GM12878 (cell line): ENCODE results near the gene ADCY5. TPM values are rescaled to one million over a fixed set of nuclear protein-coding genes. Genes with fewer than 3 reads are reported as not detected.

Source experiments
- ATAC-seq: fragments of 200-7000 bp; cut with Tn5 transposase; 3 replicates; pipeline ENCODE4 v1.9.1; 2020; ENCODE audit warnings: mild to moderate bottlenecking, moderate library complexity
- BruUV-seq: library from RNA; stranded (reverse); fragments of 400-500 nt; replicated peaks from 2 replicates; lab custom pipeline; 2021; lab: Mats Ljungman, UMichigan
- CTCF ChIA-PET: fragments of 300-600 bp; sonication (Branson Sonifier 250); formaldehyde crosslinking; extraction: SDS; loops from one replicate; lab custom pipeline; 2021; ENCODE audit warnings: inconsistent platforms; lab: Yijun Ruan, JAX
- POLR2A ChIA-PET: fragments of 350-600 bp; formaldehyde crosslinking; extraction: SDS; loops from one replicate; lab custom pipeline; 2021; ENCODE audit warnings: inconsistent platforms; lab: Charles Lee
- RAD21 ChIA-PET: fragments of 300-600 bp; sonication (Branson Sonifier 250); formaldehyde crosslinking; loops from one replicate; lab custom pipeline; 2023; ENCODE audit warnings: antibody characterized with exemption; ENCODE audit not compliant: unreplicated experiment; lab: Charles Lee
- SMC1A ChIA-PET: fragments of 300-600 bp; sonication (Branson Sonifier 250); formaldehyde crosslinking; loops from one replicate; lab custom pipeline; 2023; ENCODE audit not compliant: unreplicated experiment, uncharacterized antibody; lab: Charles Lee
- DNase-seq: peaks from one replicate; pipeline ENCODE4 v3.0.0-alpha.2; 2011; ENCODE audit warnings: low read depth, low spot score
- FAIRE-seq: peaks from 3 replicates; lab custom pipeline; 2011; peaks lifted over from hg19 to GRCh38; lab: Jason Lieb, UNC
- H2AFZ ChIP-seq: 2 replicates; pipeline ENCODE4 v1.6.0; 2011; ENCODE audit warnings: low read depth, low read length, control low read depth; ENCODE audit not compliant: control insufficient read depth
- H3K27ac ChIP-seq: 2 replicates; pipeline ENCODE4 v1.5.1; 2011; ENCODE audit warnings: control low read depth; ENCODE audit not compliant: control insufficient read depth, insufficient read depth
- H3K27me3 ChIP-seq, 2 experiments: replicated peaks in 1 of 2; 2 replicates each; pipeline versions ENCODE4 v1.6.0 to v1.6.1; 2011; ENCODE audit warnings: low read length in 1 of 2; ENCODE audit not compliant: control insufficient read depth in 2 of 2, insufficient read depth in 2 of 2
- H3K36me3 ChIP-seq, 2 experiments: 2 replicates each; pipeline ENCODE4 v1.5.1; 2011; ENCODE audit warnings: low read length in 1 of 2; ENCODE audit not compliant: control insufficient read depth in 2 of 2, insufficient read depth in 2 of 2
- H3K4me1 ChIP-seq: 2 replicates; pipeline ENCODE4 v1.6.1; 2011; ENCODE audit warnings: mild to moderate bottlenecking, low read length, moderate library complexity, mixed read lengths; ENCODE audit not compliant: control insufficient read depth, insufficient read depth
- H3K4me2 ChIP-seq: 2 replicates; pipeline ENCODE4 v1.6.0; 2011; ENCODE audit warnings: control low read depth; ENCODE audit not compliant: control insufficient read depth, insufficient read depth
- H3K4me3 ChIP-seq: fragments of 200-600 bp; sonication (generic); 2 replicates; pipeline ENCODE4 v1.5.1; 2016
- H3K79me2 ChIP-seq: 2 replicates; pipeline ENCODE4 v1.6.0; 2011; ENCODE audit warnings: low read length; ENCODE audit not compliant: control insufficient read depth, insufficient read depth
- H3K9ac ChIP-seq: 2 replicates; pipeline ENCODE4 v1.8.0; 2011; ENCODE audit warnings: low read length, control low read depth, mixed read lengths; ENCODE audit not compliant: control insufficient read depth, insufficient read depth
- H3K9me3 ChIP-seq: replicated peaks from 3 replicates; pipeline ENCODE4 v1.5.1; 2011; ENCODE audit warnings: mild to moderate bottlenecking, low read length; ENCODE audit not compliant: control insufficient read depth, insufficient read depth
- H4K20me1 ChIP-seq: 2 replicates; pipeline ENCODE4 v1.6.0; 2011; ENCODE audit not compliant: control insufficient read depth, insufficient read depth
- CHD4 ChIP-seq: fragments of 200-600 bp; sonication (generic); IDR thresholded peaks from 2 replicates; pipeline ENCODE4 v1.6.1; 2016; ENCODE audit warnings: mild to moderate bottlenecking
- DPF2 ChIP-seq: fragments of 450-650 bp; IDR thresholded peaks from 2 replicates; pipeline ENCODE4 v1.6.1; 2017; ENCODE audit warnings: mild to moderate bottlenecking
- EGR1 ChIP-seq, 2 experiments: IDR thresholded peaks; 1 replicate in 1 of 2; 2 replicates in 1 of 2; pipeline ENCODE4 v1.6.1; 2011 to 2012; ENCODE audit warnings: low read depth in 2 of 2, low read length in 2 of 2, borderline replicate concordance in 1 of 2, mild to moderate bottlenecking in 1 of 2, moderate library complexity in 1 of 2
- HDGF ChIP-seq: fragments of 450-650 bp; IDR thresholded peaks from 2 replicates; pipeline ENCODE4 v1.6.1; 2016; ENCODE audit warnings: antibody characterized with exemption
- JUND ChIP-seq: IDR thresholded peaks from 2 replicates; pipeline ENCODE4 v1.6.1; 2012; ENCODE audit warnings: low read depth, mild to moderate bottlenecking, low read length, improper control_type of control experiment, moderate library complexity
- KAT2A ChIP-seq: conservative IDR thresholded peaks from 2 replicates; pipeline ENCODE4 v1.6.1; 2011; ENCODE audit warnings: low read depth, low read length; ENCODE audit not compliant: control insufficient read depth
- KLF5 ChIP-seq: fragments of 450-650 bp; IDR thresholded peaks from 2 replicates; pipeline ENCODE4 v1.6.1; 2014; ENCODE audit warnings: mild to moderate bottlenecking; ENCODE audit not compliant: partially characterized antibody
- NR2F1 ChIP-seq: fragments of 450-650 bp; conservative IDR thresholded peaks from 2 replicates; pipeline ENCODE4 v1.6.1; 2017; ENCODE audit warnings: mild to moderate bottlenecking
- POLR2AphosphoS5 ChIP-seq: IDR thresholded peaks from 2 replicates; pipeline ENCODE4 v1.6.1; 2011; ENCODE audit warnings: mild to moderate bottlenecking, low read length, inconsistent platforms
- STAT1 ChIP-seq: fragments of 450-650 bp; conservative IDR thresholded peaks from 2 replicates; pipeline ENCODE4 v1.6.1; 2014; ENCODE audit warnings: antibody characterized with exemption, mild to moderate bottlenecking
- TARDBP ChIP-seq: IDR thresholded peaks from 2 replicates; pipeline ENCODE4 v1.6.1; 2016; ENCODE audit warnings: borderline replicate concordance
- TBL1XR1 ChIP-seq: IDR thresholded peaks from 2 replicates; pipeline ENCODE4 v1.6.1; 2012; ENCODE audit warnings: low read depth, low read length, improper control_type of control experiment
- WGBS: methylation state at CpG from one replicate; pipeline ENCODE4 v1.1.6; 2016; ENCODE audit warnings: low lambda C conversion rate; ENCODE audit not compliant: insufficient replicate concordance, insufficient coverage; ENCODE audit errors: missing lambda C conversion rate; 5-methylcytosine and 5-hydroxymethylcytosine counted together
- in situ Hi-C: fragments of 300-500 bp; cut with MboI; formaldehyde crosslinking; loops from 9 replicates; pipeline ENCODE4 v1.14.3; 2018; ENCODE audit warnings: mixed read lengths
- intact Hi-C: fragments of 100-400 bp; cut with micrococcal nuclease; formaldehyde crosslinking; loops from one replicate; pipeline ENCODE4 v1.14.2; 2022; ENCODE audit not compliant: unreplicated experiment
- polyA plus RNA-seq, 11 experiments: library from polyadenylated mRNA; depleted of rRNA in 4 of 11; unstranded in 6 of 11; stranded (reverse) in 5 of 11; fragments of >200 nt; fragmentation: Nextera tagmentation in 4 of 11; fragmentation: Illumina TruSeq in 1 of 11; extraction: Ambion mirVana in 4 of 11; extraction: Trizol in 1 of 11; gene quantifications; 1 replicate in 1 of 11; 2 replicates in 10 of 11; pipeline versions ENCODE4 v1.2.1 to v1.2.3, GENCODE V29; 2011 to 2016; ENCODE audit warnings: inconsistent platforms in 2 of 11, missing spikeins in 2 of 11, low read depth in 1 of 11
- total RNA-seq, 4 experiments: library from RNA; depleted of rRNA in 3 of 4; stranded (reverse); fragments of >200 nt in 3 of 4; fragmentation: Illumina TruSeq in 1 of 4; extraction: Trizol in 1 of 4; gene quantifications; 2 replicates each; pipeline versions ENCODE4 v1.2.1 to v1.2.3, GENCODE V29; 2013 to 2021
- TF ChIP-seq, protein P1 (sequence below): fragments of 450-650 bp; IDR thresholded peaks from 2 replicates; pipeline ENCODE4 v1.6.1; 2016; ENCODE audit warnings: mild to moderate bottlenecking
- TF ChIP-seq, protein P2 (sequence below): IDR thresholded peaks from 2 replicates; pipeline ENCODE4 v1.6.1; 2011; ENCODE audit warnings: borderline replicate concordance, low read depth, mild to moderate bottlenecking, moderate library complexity, mixed read lengths, low read length; ENCODE audit not compliant: insufficient read depth; ENCODE audit errors: extremely low read length
- TF ChIP-seq, protein P3 (sequence below): IDR thresholded peaks from 2 replicates; pipeline ENCODE4 v1.6.1; 2012; ENCODE audit warnings: improper control_type of control experiment, low read depth, low read length; ENCODE audit not compliant: insufficient replicate concordance
- TF ChIP-seq, protein P4 (sequence below): IDR thresholded peaks from 2 replicates; pipeline ENCODE4 v1.6.1; 2012; ENCODE audit warnings: low read depth, low read length, improper control_type of control experiment

ADCY5 gene
- total and polyA plus RNA-seq, 10 of the 15 experiments (the other 5 are each of a cell fraction or from before 2014, with no cell fraction given) = under 0.01 to 0.24 (median 0.02) TPM; not detected in 4

DNA sequence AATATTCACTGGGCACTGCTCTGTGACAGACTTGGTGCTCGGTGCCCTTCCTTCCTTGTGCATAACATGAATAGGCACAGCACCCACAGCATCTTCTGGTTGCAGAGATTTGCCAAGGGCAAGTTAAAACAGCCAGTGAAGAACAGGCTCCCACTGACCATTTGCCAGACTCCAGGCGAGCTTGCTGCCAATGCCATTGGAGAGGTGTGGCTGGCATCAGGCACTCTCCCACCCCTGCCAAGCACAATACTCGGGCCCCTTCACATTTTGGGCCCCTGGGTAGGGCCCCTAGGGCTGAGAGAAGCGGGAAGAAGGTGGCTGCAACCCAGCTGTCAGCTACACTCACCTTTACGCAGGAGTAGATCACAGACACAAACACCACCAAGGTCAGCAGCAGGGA is 135.0 kb downstream of the ADCY5 start:
- no peak overlapping the region for H3K4me2 ChIP-seq
- in situ Hi-C loops = no loop called here
- intact Hi-C loops = no loop called here
- no TSS peak for BruUV-seq
- no peaks in the 10 kb centered on the region for H3K79me2 ChIP-seq
- ChIA-PET RAD21 (no interaction called here), POLR2A (no interaction called here)
- H3K4me3 ChIP-seq = no peak overlapping the region
- H4K20me1 ChIP-seq = no peaks in the 10 kb centered on the region
- no peak for FAIRE-seq
- DNase-seq = no peak
- H3K27ac ChIP-seq = no peak overlapping the region
- no peak for TF ChIP-seq TARDBP
- TF ChIP-seq KLF5 = no peak
- no peak for TF ChIP-seq CHD4
- TF ChIP-seq HDGF = no peak
- no peak for TF ChIP-seq NR2F1
- TF ChIP-seq, protein P1, sequence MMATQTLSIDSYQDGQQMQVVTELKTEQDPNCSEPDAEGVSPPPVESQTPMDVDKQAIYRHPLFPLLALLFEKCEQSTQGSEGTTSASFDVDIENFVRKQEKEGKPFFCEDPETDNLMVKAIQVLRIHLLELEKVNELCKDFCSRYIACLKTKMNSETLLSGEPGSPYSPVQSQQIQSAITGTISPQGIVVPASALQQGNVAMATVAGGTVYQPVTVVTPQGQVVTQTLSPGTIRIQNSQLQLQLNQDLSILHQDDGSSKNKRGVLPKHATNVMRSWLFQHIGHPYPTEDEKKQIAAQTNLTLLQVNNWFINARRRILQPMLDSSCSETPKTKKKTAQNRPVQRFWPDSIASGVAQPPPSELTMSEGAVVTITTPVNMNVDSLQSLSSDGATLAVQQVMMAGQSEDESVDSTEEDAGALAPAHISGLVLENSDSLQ = no peak
- TF ChIP-seq POLR2AphosphoS5 = no peak
- no peak for TF ChIP-seq KAT2A
- TF ChIP-seq, protein P2, sequence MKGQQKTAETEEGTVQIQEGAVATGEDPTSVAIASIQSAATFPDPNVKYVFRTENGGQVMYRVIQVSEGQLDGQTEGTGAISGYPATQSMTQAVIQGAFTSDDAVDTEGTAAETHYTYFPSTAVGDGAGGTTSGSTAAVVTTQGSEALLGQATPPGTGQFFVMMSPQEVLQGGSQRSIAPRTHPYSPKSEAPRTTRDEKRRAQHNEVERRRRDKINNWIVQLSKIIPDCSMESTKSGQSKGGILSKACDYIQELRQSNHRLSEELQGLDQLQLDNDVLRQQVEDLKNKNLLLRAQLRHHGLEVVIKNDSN = no peak
- TF ChIP-seq, protein P3, sequence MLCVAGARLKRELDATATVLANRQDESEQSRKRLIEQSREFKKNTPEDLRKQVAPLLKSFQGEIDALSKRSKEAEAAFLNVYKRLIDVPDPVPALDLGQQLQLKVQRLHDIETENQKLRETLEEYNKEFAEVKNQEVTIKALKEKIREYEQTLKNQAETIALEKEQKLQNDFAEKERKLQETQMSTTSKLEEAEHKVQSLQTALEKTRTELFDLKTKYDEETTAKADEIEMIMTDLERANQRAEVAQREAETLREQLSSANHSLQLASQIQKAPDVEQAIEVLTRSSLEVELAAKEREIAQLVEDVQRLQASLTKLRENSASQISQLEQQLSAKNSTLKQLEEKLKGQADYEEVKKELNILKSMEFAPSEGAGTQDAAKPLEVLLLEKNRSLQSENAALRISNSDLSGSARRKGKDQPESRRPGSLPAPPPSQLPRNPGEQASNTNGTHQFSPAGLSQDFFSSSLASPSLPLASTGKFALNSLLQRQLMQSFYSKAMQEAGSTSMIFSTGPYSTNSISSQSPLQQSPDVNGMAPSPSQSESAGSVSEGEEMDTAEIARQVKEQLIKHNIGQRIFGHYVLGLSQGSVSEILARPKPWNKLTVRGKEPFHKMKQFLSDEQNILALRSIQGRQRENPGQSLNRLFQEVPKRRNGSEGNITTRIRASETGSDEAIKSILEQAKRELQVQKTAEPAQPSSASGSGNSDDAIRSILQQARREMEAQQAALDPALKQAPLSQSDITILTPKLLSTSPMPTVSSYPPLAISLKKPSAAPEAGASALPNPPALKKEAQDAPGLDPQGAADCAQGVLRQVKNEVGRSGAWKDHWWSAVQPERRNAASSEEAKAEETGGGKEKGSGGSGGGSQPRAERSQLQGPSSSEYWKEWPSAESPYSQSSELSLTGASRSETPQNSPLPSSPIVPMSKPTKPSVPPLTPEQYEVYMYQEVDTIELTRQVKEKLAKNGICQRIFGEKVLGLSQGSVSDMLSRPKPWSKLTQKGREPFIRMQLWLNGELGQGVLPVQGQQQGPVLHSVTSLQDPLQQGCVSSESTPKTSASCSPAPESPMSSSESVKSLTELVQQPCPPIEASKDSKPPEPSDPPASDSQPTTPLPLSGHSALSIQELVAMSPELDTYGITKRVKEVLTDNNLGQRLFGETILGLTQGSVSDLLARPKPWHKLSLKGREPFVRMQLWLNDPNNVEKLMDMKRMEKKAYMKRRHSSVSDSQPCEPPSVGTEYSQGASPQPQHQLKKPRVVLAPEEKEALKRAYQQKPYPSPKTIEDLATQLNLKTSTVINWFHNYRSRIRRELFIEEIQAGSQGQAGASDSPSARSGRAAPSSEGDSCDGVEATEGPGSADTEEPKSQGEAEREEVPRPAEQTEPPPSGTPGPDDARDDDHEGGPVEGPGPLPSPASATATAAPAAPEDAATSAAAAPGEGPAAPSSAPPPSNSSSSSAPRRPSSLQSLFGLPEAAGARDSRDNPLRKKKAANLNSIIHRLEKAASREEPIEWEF = no peak
- no peak for TF ChIP-seq EGR1 (IDR thresholded peaks at IDR 0.05; ENCODE audit: borderline replicate concordance in 1 of 2, low read depth in 2 of 2, low read length in 2 of 2)
- no peak for TF ChIP-seq TBL1XR1
- no peak for TF ChIP-seq JUND
- no peak for TF ChIP-seq STAT1
- TF ChIP-seq, protein P4, sequence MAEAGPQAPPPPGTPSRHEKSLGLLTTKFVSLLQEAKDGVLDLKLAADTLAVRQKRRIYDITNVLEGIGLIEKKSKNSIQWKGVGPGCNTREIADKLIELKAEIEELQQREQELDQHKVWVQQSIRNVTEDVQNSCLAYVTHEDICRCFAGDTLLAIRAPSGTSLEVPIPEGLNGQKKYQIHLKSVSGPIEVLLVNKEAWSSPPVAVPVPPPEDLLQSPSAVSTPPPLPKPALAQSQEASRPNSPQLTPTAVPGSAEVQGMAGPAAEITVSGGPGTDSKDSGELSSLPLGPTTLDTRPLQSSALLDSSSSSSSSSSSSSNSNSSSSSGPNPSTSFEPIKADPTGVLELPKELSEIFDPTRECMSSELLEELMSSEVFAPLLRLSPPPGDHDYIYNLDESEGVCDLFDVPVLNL = no peak
- TF ChIP-seq DPF2 = no peak
- TF ChIP-seq, all 136 proteins: peak for 0
- no peak for ATAC-seq
- SMC1A ChIA-PET = no interaction called here
- Histone ChIP-seq H3K36me3 (no peaks in the 10 kb centered on the region), H3K9ac (no peak overlapping the region), H3K4me1 (no peaks in the 10 kb centered on the region), H3K27me3 (peaks cover 0 to 7% of the 10 kb centered on the region in 2 experiments; a peak in 2 of 4 replicates), H2AFZ (no peak overlapping the region), H3K9me3 (no peaks in the 10 kb centered on the region)
- CTCF ChIA-PET = interaction anchor here (0.6 kb wide), 1 partner anchor 175 kb away, joined by 3 read pairs; no protein-coding TSS in a partner anchor
- 12% methylated on average over 5 of the region's 5 CpGs for WGBS
